Measurements from ENCODE around the gene FAAP20.
"Not testable (repeated sequence)": the region's sequence is repeated elsewhere in the genome, so short reads cannot be mapped to it uniquely, and the experiment has no call there.

FAAP20 gene

DNA sequence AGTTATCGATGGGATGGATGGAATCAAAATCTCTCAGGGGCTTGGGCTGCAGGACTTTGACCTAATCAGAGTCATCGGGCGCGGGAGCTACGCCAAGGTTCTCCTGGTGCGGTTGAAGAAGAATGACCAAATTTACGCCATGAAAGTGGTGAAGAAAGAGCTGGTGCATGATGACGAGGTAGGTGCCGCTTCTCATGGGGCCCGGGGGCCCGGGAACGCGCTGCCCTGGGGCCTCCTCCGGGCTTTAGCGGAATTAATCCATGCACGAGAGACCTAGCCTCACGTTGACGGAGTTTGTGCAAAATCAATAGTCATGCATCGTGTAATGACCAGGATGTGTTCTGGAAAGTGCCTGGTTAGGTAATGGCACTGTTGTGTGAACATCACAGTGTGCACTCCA lies 43.8 kb downstream of the FAAP20 start:
- TF ChIP-seq, protein P1, sequence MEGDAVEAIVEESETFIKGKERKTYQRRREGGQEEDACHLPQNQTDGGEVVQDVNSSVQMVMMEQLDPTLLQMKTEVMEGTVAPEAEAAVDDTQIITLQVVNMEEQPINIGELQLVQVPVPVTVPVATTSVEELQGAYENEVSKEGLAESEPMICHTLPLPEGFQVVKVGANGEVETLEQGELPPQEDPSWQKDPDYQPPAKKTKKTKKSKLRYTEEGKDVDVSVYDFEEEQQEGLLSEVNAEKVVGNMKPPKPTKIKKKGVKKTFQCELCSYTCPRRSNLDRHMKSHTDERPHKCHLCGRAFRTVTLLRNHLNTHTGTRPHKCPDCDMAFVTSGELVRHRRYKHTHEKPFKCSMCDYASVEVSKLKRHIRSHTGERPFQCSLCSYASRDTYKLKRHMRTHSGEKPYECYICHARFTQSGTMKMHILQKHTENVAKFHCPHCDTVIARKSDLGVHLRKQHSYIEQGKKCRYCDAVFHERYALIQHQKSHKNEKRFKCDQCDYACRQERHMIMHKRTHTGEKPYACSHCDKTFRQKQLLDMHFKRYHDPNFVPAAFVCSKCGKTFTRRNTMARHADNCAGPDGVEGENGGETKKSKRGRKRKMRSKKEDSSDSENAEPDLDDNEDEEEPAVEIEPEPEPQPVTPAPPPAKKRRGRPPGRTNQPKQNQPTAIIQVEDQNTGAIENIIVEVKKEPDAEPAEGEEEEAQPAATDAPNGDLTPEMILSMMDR (IDR thresholded peaks at IDR 0.05; ENCODE audit: insufficient read depth, low read length, poor library complexity, severe bottlenecking), result no peak
- no peaks in the 10 kb centered on the region for H3K36me3 ChIP-seq (ENCODE audit: control insufficient read depth, insufficient read depth, low read length)

DNA sequence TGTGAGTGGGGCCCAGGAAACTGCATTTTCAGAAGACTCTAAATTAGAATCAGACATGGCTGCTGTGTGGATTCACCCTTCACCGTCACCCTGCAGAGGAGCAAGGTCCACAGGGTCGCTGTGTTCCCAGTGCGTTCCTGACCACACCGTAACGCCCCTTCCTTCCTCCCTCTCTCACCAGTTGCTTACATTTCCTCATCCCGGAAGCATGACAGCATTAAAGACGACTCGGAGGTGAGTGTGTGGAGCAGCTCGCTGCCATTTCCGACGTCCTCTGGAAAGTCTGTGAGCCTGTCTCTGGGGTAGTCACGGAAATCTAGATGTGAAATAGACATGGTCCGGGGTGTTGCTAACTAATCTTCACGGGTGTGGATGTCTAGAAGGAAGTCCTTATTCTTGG lies 45.9 kb downstream of the FAAP20 start:
- TF ChIP-seq, protein P1 (IDR thresholded peaks at IDR 0.05; ENCODE audit: insufficient read depth, low read length, poor library complexity, severe bottlenecking), result no peak
- no peaks in the 10 kb centered on the region for H3K27me3 ChIP-seq (replicated peaks; ENCODE audit: control insufficient read depth, insufficient read depth, low read length)
- no peaks in the 10 kb centered on the region for H3K36me3 ChIP-seq (ENCODE audit: control insufficient read depth, insufficient read depth, low read length)
- no peak overlapping the region for H3K4me3 ChIP-seq (replicated peaks; ENCODE audit: low read depth, low read length)
- DNase-seq (ENCODE audit: extremely low read depth, insufficient read length), result no peak

More for the DNA sequence above, 43.8 kb downstream of the FAAP20 start:
- no peak for DNase-seq (ENCODE audit: extremely low read depth, insufficient read length)
- H3K27me3 ChIP-seq (replicated peaks; ENCODE audit: control insufficient read depth, insufficient read depth, low read length), result no peaks in the 10 kb centered on the region
- no peak overlapping the region for H3K4me3 ChIP-seq (replicated peaks; ENCODE audit: low read depth, low read length)

DNA sequence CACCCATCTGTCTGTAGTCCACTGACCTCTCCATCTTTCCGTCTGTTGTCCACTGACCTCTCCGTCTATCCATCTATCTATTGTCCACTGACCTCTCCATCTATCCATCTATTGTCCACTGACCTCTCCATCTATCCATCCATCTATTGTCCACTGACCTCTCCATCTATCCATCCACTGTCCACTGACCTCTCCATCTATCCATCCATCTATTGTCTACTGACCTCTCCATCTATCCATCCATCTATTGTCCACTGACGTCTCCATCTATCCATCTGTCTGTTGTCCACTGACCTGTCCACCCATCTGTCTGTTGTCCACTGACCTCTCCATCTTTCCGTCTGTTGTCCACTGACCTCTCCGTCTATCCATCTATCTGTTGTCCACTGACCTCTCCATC lies 46.7 kb downstream of the FAAP20 start:
- not testable (repeated sequence) for H3K36me3 ChIP-seq (ENCODE audit: control insufficient read depth, insufficient read depth, low read length); DNase-seq (ENCODE audit: extremely low read depth, insufficient read length); H3K4me3 ChIP-seq (replicated peaks; ENCODE audit: low read depth, low read length); H3K27me3 ChIP-seq (replicated peaks; ENCODE audit: control insufficient read depth, insufficient read depth, low read length)

DNA sequence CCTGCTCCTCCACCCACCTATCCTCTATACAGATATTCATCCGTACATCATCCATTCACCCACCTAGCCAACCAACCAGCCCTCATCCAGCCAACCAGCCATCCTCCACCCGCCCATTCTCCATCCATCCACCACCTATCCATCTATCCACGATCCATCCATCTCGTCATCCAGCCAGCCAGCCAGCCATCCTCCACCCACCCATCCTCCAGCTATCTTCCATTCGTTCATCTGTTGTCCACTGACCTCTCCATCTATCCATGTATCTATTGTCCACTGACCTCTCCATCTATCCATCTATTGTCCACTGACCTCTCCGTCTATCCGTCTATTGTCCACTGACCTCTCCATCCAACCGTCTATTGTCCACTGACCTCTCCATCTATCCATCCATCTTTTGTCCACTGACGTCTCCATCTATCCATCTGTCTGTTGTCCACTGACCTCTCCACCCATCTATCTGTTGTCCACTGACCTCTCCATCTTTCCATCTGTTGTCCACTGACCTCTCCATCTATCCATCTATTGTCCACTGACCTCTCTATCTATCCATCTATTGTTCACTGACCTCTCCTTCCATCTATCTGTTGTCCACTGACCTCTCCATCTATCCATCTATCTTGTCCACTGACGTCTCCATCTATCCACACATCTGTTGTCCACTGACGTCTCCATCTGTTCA lies 47.6 kb downstream of the FAAP20 start:
- TF ChIP-seq, protein P1 (IDR thresholded peaks at IDR 0.05; ENCODE audit: insufficient read depth, low read length, poor library complexity, severe bottlenecking), result no peak
- no peak for DNase-seq (ENCODE audit: extremely low read depth, insufficient read length)
- Histone ChIP-seq H3K27me3 (replicated peaks; ENCODE audit: control insufficient read depth, insufficient read depth, low read length) (no peaks in the 10 kb centered on the region), H3K36me3 (ENCODE audit: control insufficient read depth, insufficient read depth, low read length) (no peaks in the 10 kb centered on the region), H3K4me3 (replicated peaks; ENCODE audit: low read depth, low read length) (no peak overlapping the region)

DNA sequence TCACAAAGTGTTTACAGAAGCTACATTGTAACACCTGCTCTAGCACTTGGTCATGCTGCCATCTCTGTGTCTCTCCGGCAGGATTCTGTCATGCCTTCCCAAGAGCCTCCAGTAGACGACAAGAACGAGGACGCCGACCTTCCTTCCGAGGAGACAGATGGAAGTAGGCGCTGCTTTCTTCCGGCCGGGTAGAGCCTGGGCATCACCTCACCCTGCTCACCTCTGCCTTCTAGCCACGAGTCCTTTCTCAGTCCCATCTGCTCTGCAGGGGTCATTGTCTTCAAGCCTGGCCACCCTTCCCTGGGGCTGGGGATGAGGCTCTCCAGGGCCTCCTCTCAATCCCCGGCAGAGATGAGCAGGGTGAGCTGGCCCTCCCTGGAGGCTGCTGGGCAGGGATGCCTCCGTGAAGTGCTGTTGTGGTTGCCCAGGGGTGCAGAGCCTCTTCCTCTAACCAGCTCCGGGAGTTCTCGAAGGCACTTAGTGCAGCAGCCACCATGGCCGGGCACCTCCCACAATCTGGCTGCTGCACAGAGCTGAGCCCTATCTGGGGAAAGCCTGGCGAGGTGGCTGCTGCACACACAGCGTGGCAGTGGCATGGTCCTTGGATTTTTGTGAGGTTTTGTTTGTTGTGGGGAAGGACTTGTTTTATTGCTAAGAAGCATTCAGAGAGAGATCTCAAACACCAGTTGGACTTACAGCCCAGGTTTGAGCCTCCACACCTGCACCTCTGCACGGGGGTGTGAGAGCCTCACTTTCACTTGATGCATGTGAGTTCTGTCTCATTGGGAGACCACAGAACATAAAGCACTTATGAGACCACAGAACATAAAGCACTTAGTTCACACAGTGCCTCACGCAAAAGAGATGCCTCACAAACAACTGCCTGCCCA lies 48.4 kb downstream of the FAAP20 start:
- TF ChIP-seq, protein P1 (IDR thresholded peaks at IDR 0.05; ENCODE audit: insufficient read depth, low read length, poor library complexity, severe bottlenecking), result no peak
- no peaks in the 10 kb centered on the region for H3K36me3 ChIP-seq (ENCODE audit: control insufficient read depth, insufficient read depth, low read length)
- H3K27me3 ChIP-seq (replicated peaks; ENCODE audit: control insufficient read depth, insufficient read depth, low read length), result no peaks in the 10 kb centered on the region
- no peak overlapping the region for H3K4me3 ChIP-seq (replicated peaks; ENCODE audit: low read depth, low read length)
- DNase-seq (ENCODE audit: extremely low read depth, insufficient read length), result no peak

DNA sequence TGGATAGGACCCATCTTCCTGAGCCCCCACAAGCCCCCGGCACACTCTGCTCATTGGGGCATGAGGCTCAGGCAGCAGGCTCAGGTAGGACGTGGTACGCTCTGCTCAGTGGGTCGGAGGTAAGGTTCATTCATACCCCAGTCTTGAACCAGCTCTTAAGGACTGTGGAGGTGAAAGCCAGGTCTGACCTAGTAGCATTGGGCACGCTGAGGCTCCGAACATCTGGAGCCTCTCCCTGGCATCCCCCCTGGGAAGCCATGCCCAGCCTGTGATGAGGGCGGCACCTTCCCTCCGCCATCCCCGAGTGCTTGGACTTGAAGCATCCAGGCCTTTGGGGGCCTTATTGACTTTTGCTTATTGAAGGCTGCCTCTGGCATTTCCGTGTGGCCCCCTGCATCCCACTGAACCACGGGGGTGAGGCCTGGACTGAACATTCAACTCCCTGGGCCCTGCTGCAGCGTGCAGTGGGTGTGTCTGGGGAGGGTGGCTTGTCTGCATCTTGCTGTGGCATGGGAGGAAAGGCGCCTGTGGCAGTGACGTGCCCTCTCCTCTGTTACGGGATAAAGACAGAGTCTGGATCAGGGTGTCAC lies 50.0 kb downstream of the FAAP20 start:
- no peak overlapping the region for H3K4me3 ChIP-seq (replicated peaks; ENCODE audit: low read depth, low read length)
- no peaks in the 10 kb centered on the region for H3K36me3 ChIP-seq (ENCODE audit: control insufficient read depth, insufficient read depth, low read length)
- TF ChIP-seq, protein P1 (IDR thresholded peaks at IDR 0.05; ENCODE audit: insufficient read depth, low read length, poor library complexity, severe bottlenecking), result no peak
- no peak for DNase-seq (ENCODE audit: extremely low read depth, insufficient read length)
- no peaks in the 10 kb centered on the region for H3K27me3 ChIP-seq (replicated peaks; ENCODE audit: control insufficient read depth, insufficient read depth, low read length)

Measured in GM06990 (cell line).